H1 (cell line): Measurements from ENCODE around the gene CHRNA3.

Experiments used
- CTCF ChIP-seq, 3 experiments: IDR thresholded peaks; 1 replicate in 2 of 3; 2 replicates in 1 of 3; pipeline versions ENCODE4 v1.5.1 to v1.6.1; 2011; ENCODE audit warnings: low read length in 3 of 3, mild to moderate bottlenecking in 3 of 3, inconsistent platforms in 2 of 3, low read depth in 1 of 3, moderate library complexity in 1 of 3; ENCODE audit not compliant: insufficient read depth in 1 of 3; ENCODE audit errors: control extremely low read depth in 1 of 3
- EGR1 ChIP-seq: IDR thresholded peaks from 2 replicates; pipeline ENCODE4 v1.6.1; 2011; ENCODE audit warnings: low read depth, low read length, borderline replicate concordance
- EZH2 ChIP-seq: fragments of 200-600 bp; sonication (generic); IDR thresholded peaks from 2 replicates; pipeline ENCODE4 v1.7.1; 2012; ENCODE audit warnings: low read depth, mild to moderate bottlenecking, moderate library complexity, low read length, inconsistent platforms; ENCODE audit not compliant: severe bottlenecking
- MAX ChIP-seq: IDR thresholded peaks from 2 replicates; pipeline ENCODE4 v1.6.1; 2012; ENCODE audit warnings: inconsistent platforms
- POLR2A ChIP-seq, 2 experiments: IDR thresholded peaks; 1 replicate in 1 of 2; 2 replicates in 1 of 2; pipeline ENCODE4 v1.6.1; 2011; ENCODE audit warnings: low read depth in 2 of 2, low read length in 2 of 2, mild to moderate bottlenecking in 2 of 2; ENCODE audit errors: control extremely low read depth in 1 of 2
- POLR2AphosphoS5 ChIP-seq: IDR thresholded peaks from 2 replicates; pipeline ENCODE4 v1.6.1; 2011; ENCODE audit warnings: low read depth, low read length
- RNF2 ChIP-seq: fragments of 200-900, 300-1000 bp; sonication (generic); IDR thresholded peaks from 2 replicates; pipeline ENCODE4 v1.7.1; 2016; ENCODE audit warnings: borderline replicate concordance, low read depth, mild to moderate bottlenecking, antibody characterized with exemption, low read length; ENCODE audit not compliant: poor library complexity, severe bottlenecking; ENCODE audit errors: missing control alignments
- SIN3A ChIP-seq, 2 experiments: IDR thresholded peaks in 1 of 2; conservative IDR thresholded peaks in 1 of 2; 2 replicates each; pipeline ENCODE4 v1.6.1; 2011 to 2012; ENCODE audit warnings: low read length in 2 of 2, improper control_type of control experiment in 1 of 2, low read depth in 1 of 2, mild to moderate bottlenecking in 1 of 2
- SP1 ChIP-seq: IDR thresholded peaks from 2 replicates; pipeline ENCODE4 v1.6.1; 2011; ENCODE audit warnings: low read depth, low read length
- SUZ12 ChIP-seq: fragments of 200-600 bp; sonication (generic); IDR thresholded peaks from 2 replicates; pipeline ENCODE4 v1.6.1; 2012; ENCODE audit warnings: mild to moderate bottlenecking, inconsistent platforms, low read length, moderate library complexity, mixed read lengths
- TEAD4 ChIP-seq: IDR thresholded peaks from 2 replicates; pipeline ENCODE4 v1.6.1; 2012; ENCODE audit warnings: low read depth, low read length, inconsistent platforms, mixed read lengths
- ZNF274 ChIP-seq: IDR thresholded peaks from 2 replicates; pipeline ENCODE4 v1.7.0; 2012; ENCODE audit warnings: low read length, borderline replicate concordance; ENCODE audit errors: extremely low read depth

GRCh38 chr15:78651007-78651406, 30.2 kb upstream of the CHRNA3 start:
- TF ChIP-seq SIN3A (conservative IDR thresholded peaks at IDR 0.05 in 1 of 2, IDR thresholded peaks at IDR 0.05 in 1 of 2; ENCODE audit: low read depth in 1 of 2, low read length in 2 of 2) (no peak), MAX (no peak), TEAD4 (no peak), CTCF (IDR thresholded peaks at IDR 0.05; ENCODE audit: control extremely low read depth in 1 of 3, insufficient read depth in 1 of 3, low read depth in 1 of 3, low read length in 3 of 3) (no peak), POLR2A (IDR thresholded peaks at IDR 0.05; ENCODE audit: control extremely low read depth in 1 of 2, low read depth in 2 of 2, low read length in 2 of 2) (no peak), EZH2 (no peak), EGR1 (no peak), ZNF274 (no peak), SUZ12 (no peak), RNF2 (no peak), POLR2AphosphoS5 (no peak), SP1 (no peak)
